ENCODE measurements around the gene EEF1AKMT4.

EEF1AKMT4 gene

DNA sequence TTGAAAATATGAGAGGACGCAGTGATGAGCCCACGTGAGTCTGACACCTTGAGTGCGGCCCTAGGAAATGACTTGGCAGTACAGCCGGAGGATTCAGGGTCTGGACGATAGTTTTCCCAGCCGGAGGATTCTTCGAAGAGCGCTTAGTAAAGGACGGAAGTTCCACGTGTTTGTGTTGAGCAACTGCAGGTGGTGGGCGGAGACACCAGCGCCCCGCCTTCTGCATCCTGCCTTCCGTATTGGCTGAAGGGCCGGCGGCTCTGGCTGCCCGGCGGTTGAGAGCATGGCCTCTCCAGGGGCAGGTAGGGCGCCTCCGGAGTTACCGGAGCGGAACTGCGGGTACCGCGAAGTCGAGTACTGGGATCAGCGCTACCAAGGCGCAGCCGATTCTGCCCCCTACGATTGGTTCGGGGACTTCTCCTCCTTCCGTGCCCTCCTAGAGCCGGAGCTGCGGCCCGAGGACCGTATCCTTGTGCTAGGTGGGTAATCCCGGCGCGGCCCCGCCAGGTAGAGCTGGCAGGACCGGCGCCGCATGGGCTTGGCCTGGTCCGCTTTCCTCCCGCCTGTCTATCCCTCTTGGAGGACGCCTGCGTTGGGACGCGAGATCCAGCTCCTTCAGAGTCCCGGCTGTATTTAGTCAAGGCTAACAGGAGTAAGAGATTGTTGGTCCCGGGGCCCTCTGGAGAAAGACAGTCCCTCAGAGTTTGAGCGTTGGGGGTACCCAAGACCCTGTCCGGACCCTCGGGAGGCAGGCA lies at the start of gene EEF1AKMT4:
EEF1AKMT4 (plus strand) TSS at position 261 of the 755 bp plus-strand sequence; CDS start at position 284, 23 bp downstream.
- TF ChIP-seq ZNF384 (IDR thresholded peaks at IDR 0.05) (no peak), BHLHE40 (IDR thresholded peaks at IDR 0.05; ENCODE audit: borderline replicate concordance) (no peak), FOXM1 (IDR thresholded peaks at IDR 0.05; ENCODE audit: borderline replicate concordance) (no peak), FOXA1 (IDR thresholded peaks at IDR 0.05) (no peak), FOXK2 (IDR thresholded peaks at IDR 0.05) (no peak), SUZ12 (IDR thresholded peaks at IDR 0.05) (no peak), TARDBP (IDR thresholded peaks at IDR 0.05) (no peak), HDGF (IDR thresholded peaks at IDR 0.05; ENCODE audit: borderline replicate concordance) (no peak), L3MBTL2 (conservative IDR thresholded peaks at IDR 0.05) (no peak; the same call in 1 of the 2 replicates), NFRKB (IDR thresholded peaks at IDR 0.05) (no peak), ARNT (IDR thresholded peaks at IDR 0.05) (no peak), CTBP1 (IDR thresholded peaks at IDR 0.05; ENCODE audit: borderline replicate concordance) (no peak), ELF4 (IDR thresholded peaks at IDR 0.05) (no peak), SP1 (IDR thresholded peaks at IDR 0.05) (no peak), LEF1 (IDR thresholded peaks at IDR 0.05; ENCODE audit: borderline replicate concordance) (no peak)
- TF ChIP-seq, protein P1, sequence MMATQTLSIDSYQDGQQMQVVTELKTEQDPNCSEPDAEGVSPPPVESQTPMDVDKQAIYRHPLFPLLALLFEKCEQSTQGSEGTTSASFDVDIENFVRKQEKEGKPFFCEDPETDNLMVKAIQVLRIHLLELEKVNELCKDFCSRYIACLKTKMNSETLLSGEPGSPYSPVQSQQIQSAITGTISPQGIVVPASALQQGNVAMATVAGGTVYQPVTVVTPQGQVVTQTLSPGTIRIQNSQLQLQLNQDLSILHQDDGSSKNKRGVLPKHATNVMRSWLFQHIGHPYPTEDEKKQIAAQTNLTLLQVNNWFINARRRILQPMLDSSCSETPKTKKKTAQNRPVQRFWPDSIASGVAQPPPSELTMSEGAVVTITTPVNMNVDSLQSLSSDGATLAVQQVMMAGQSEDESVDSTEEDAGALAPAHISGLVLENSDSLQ (IDR thresholded peaks at IDR 0.05), result no peak
- ChIA-PET POLR2A (interaction anchor here (0.8 to 1.0 kb wide), 3 partner anchors 9 to 115 kb away, joined by 3 to 6 read pairs (median 4); partner anchors contain the start of gene EIF2B5), CTCF (interaction anchor here (0.6 to 1.2 kb wide), 6 partner anchors 9 to 37 kb away, joined by 3 to 6 read pairs (median 4); no protein-coding TSS in a partner anchor)
- peak; percentile 86 for DNase-seq (ENCODE audit: extremely low spot score)

DNA sequence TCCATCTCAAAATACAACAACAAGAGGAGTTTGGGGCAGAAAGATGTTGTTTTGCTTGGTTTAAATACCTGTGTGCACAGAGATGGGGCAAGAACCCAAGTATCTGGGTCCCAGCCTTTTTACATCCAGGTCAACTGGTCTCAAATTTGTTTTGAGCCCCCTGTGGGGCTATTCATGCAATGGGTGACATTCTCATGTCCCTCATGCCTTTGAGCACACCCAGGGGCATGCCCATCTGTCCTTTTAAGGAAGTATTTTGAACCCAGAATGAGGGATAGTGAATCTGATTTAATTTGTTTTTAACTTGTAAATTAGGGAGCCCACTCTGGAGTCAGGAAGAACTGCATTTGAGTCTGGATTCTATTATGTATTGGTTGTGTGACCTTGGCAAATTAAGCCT lies 48.6 kb upstream of the EEF1AKMT4 start:
- POLR2A ChIA-PET, result no interaction called here
- CTCF ChIA-PET, result no interaction called here
- TF ChIP-seq HDGF (IDR thresholded peaks at IDR 0.05; ENCODE audit: borderline replicate concordance) (no peak), CTBP1 (IDR thresholded peaks at IDR 0.05; ENCODE audit: borderline replicate concordance) (no peak), FOXK2 (IDR thresholded peaks at IDR 0.05) (no peak), FOXM1 (IDR thresholded peaks at IDR 0.05; ENCODE audit: borderline replicate concordance) (no peak), BHLHE40 (IDR thresholded peaks at IDR 0.05; ENCODE audit: borderline replicate concordance) (no peak), L3MBTL2 (conservative IDR thresholded peaks at IDR 0.05) (no peak), SP1 (IDR thresholded peaks at IDR 0.05) (no peak), ELF4 (IDR thresholded peaks at IDR 0.05) (no peak), LEF1 (IDR thresholded peaks at IDR 0.05; ENCODE audit: borderline replicate concordance) (no peak), FOXA1 (IDR thresholded peaks at IDR 0.05) (no peak), NFRKB (IDR thresholded peaks at IDR 0.05) (no peak), ARNT (IDR thresholded peaks at IDR 0.05) (no peak), ZNF384 (IDR thresholded peaks at IDR 0.05) (no peak)
- TF ChIP-seq, protein P1 (IDR thresholded peaks at IDR 0.05), result no peak
- DNase-seq (ENCODE audit: extremely low spot score), result no peak

DNA sequence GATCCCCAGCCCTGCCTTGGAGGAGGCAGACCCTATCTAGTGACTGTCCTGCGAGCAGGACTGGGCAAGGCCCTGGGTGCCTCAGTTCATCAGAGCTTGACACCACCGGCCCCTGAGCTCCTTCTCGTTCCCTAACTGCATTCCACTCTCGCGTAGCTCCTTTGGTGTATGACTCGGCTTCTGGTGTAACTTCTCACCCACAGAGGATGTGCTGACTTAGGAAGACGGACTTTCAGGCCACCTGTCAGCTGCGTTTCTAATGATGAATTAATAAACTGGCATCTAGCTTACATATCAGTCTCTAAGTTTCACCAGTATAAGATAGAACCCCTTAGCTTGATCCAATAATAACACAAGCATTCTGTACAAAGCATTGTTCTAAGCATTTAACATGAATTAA lies 45.9 kb upstream of the EEF1AKMT4 start:
- POLR2A ChIA-PET, result no interaction called here
- no peak for DNase-seq (ENCODE audit: extremely low spot score)
- no peak for TF ChIP-seq BHLHE40 (IDR thresholded peaks at IDR 0.05; ENCODE audit: borderline replicate concordance)
- TF ChIP-seq, protein P1 (IDR thresholded peaks at IDR 0.05), result no peak
- TF ChIP-seq FOXK2 (IDR thresholded peaks at IDR 0.05), result no peak
- TF ChIP-seq CTBP1 (IDR thresholded peaks at IDR 0.05; ENCODE audit: borderline replicate concordance), result no peak
- no peak for TF ChIP-seq LEF1 (IDR thresholded peaks at IDR 0.05; ENCODE audit: borderline replicate concordance)
- TF ChIP-seq FOXM1 (IDR thresholded peaks at IDR 0.05; ENCODE audit: borderline replicate concordance), result no peak
- TF ChIP-seq L3MBTL2 (conservative IDR thresholded peaks at IDR 0.05), result no peak
- TF ChIP-seq FOXA1 (IDR thresholded peaks at IDR 0.05), result no peak
- TF ChIP-seq ARNT (IDR thresholded peaks at IDR 0.05), result no peak
- no peak for TF ChIP-seq SP1 (IDR thresholded peaks at IDR 0.05)
- no peak for TF ChIP-seq SUZ12 (IDR thresholded peaks at IDR 0.05)
- TF ChIP-seq ZNF384 (IDR thresholded peaks at IDR 0.05), result no peak
- TF ChIP-seq HDGF (IDR thresholded peaks at IDR 0.05; ENCODE audit: borderline replicate concordance), result no peak
- CTCF ChIA-PET, result no interaction called here

DNA sequence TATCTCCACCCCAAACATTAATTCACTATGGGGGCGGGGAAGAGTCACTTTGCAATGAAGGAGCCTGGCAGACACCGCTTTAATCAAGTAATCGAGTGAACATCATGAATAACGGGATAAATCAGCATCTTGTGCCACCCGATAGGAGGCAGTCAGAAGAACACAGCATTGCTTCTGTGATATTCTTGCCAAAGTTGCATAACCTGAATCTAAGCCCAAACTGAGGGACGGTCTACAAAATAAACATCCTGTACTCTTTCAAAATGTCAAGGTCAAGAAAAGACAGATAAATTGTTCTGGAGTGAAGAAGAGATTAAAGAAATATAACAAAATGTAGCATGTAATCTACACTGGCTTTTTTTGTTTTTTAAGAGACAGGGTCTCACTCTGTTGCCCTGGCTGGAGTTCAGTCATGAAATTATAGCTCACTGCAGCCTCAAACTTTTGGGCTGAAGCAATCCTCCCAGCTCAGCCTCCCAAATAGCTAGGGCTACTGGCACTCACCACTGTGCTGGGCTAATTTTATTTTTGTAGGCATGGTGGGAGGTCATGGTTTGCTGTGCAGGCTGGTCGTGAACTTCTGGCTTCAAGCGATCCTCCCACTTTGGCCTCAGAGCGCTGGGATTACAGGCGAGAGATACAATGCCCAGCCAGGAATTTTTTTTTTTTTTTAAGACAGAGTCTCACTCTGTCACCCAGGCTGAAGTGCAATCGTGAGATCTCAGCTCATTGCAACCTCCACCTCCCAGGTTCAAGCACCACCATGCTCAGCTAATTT lies 40.1 kb upstream of the EEF1AKMT4 start:
- ChIA-PET POLR2A (no interaction called here), CTCF (interaction anchor here (0.9 kb wide), 1 partner anchor 18 kb away, joined by 3 read pairs; no protein-coding TSS in a partner anchor)
- no peak for DNase-seq (ENCODE audit: extremely low spot score)
- TF ChIP-seq SP1 (IDR thresholded peaks at IDR 0.05) (no peak), TARDBP (IDR thresholded peaks at IDR 0.05) (no peak), L3MBTL2 (conservative IDR thresholded peaks at IDR 0.05) (no peak), FOXA1 (IDR thresholded peaks at IDR 0.05) (no peak), HDGF (IDR thresholded peaks at IDR 0.05; ENCODE audit: borderline replicate concordance) (no peak), ARNT (IDR thresholded peaks at IDR 0.05) (no peak), BHLHE40 (IDR thresholded peaks at IDR 0.05; ENCODE audit: borderline replicate concordance) (no peak), FOXM1 (IDR thresholded peaks at IDR 0.05; ENCODE audit: borderline replicate concordance) (no peak), ZNF384 (IDR thresholded peaks at IDR 0.05) (no peak), NFRKB (IDR thresholded peaks at IDR 0.05) (no peak)
- TF ChIP-seq, protein P1 (IDR thresholded peaks at IDR 0.05), result no peak
